Activated T-helper 2 cell treated with anti-CD3 and anti-CD28 coated beads, Interferon-gamma antibody, Interleukin-2, Interleukin-4, amounts not matched to agents 10 μg/mL and 5 μg/mL and 100 μg/mL, durations not matched to agents 14 hours and 24 hours and 36 hours (primary cell): ENCODE data around the gene LSP1. TPM values are rescaled to one million over a fixed set of nuclear protein-coding genes. Genes with fewer than 3 reads are reported as not detected.

Source experiments
- DNase-seq: peaks from one replicate; pipeline ENCODE4 v3.0.0; 2021; ENCODE audit warnings: low spot score
- H3K27ac Mint-ChIP-seq: one replicate; pipeline ENCODE4 v1.8.0; 2021; ENCODE audit warnings: mixed read lengths
- H3K27me3 Mint-ChIP-seq: one replicate; pipeline ENCODE4 v1.8.0; 2021; ENCODE audit warnings: low read depth, mixed read lengths
- H3K36me3 Mint-ChIP-seq: one replicate; pipeline ENCODE4 v1.8.0; 2021; ENCODE audit warnings: low read depth, mixed read lengths
- H3K4me1 Mint-ChIP-seq: one replicate; pipeline ENCODE4 v1.8.0; 2021; ENCODE audit warnings: low read depth, mixed read lengths
- H3K4me3 Mint-ChIP-seq: one replicate; pipeline ENCODE4 v1.8.0; 2021; ENCODE audit warnings: low read depth, mild to moderate bottlenecking, moderate library complexity, mixed read lengths
- H3K9me3 Mint-ChIP-seq: one replicate; pipeline ENCODE4 v1.8.0; 2021; ENCODE audit warnings: mixed read lengths
- intact Hi-C: fragments of 100-400 bp; cut with micrococcal nuclease; formaldehyde crosslinking; loops from one replicate; pipeline ENCODE4 v1.15.1; 2023
- total RNA-seq: library from RNA; stranded (reverse); gene quantifications from 2 replicates; pipeline ENCODE4 v1.2.3, GENCODE V29; 2022

LSP1 gene
- total RNA-seq, 1 donor from 2014 or later, result 449 TPM

GRCh38 chr11:1916986-1917522 lies 64.2 kb downstream of the LSP1 start:
- Mint-ChIP-seq H3K4me3 (no peak overlapping the region), H3K4me1 (peaks cover 5% of the 10 kb centered on the region), H3K36me3 (peaks cover 3% of the 10 kb centered on the region), H3K27me3 (no peaks in the 10 kb centered on the region), H3K9me3 (no peaks in the 10 kb centered on the region), H3K27ac (no peak overlapping the region)
- no peak for DNase-seq
- intact Hi-C loops, result loop anchor here (5.0 kb wide), 1 partner anchor 35 kb away; no protein-coding TSS in a partner anchor

- no peaks in the 10 kb centered on the region for H3K9me3 Mint-ChIP-seq
- no peaks in the 10 kb centered on the region for H3K27me3 Mint-ChIP-seq
- peaks cover 3% of the 10 kb centered on the region for H3K36me3 Mint-ChIP-seq
- no peak for DNase-seq
- H3K27ac Mint-ChIP-seq, result no peak overlapping the region
- peaks cover 6% of the 10 kb centered on the region for H3K4me1 Mint-ChIP-seq
- no peak overlapping the region for H3K4me3 Mint-ChIP-seq
- intact Hi-C loops, result loop anchor here (2.0 to 5.0 kb wide), 2 partner anchors 35 to 81 kb away; no protein-coding TSS in a partner anchor
Observed at GRCh38 chr11:1917523-1918435, 64.9 kb downstream of the LSP1 start.

GRCh38 chr11:1918436-1919315 lies 65.8 kb downstream of the LSP1 start:
- H3K4me3 Mint-ChIP-seq, result no peak overlapping the region
- no peak overlapping the region for H3K27ac Mint-ChIP-seq
- no peak for DNase-seq
- intact Hi-C loops, result loop anchor here (2.0 to 5.0 kb wide), 2 partner anchors 36 to 82 kb away; no protein-coding TSS in a partner anchor
- H3K4me1 Mint-ChIP-seq, result peaks cover 7% of the 10 kb centered on the region
- H3K9me3 Mint-ChIP-seq, result no peaks in the 10 kb centered on the region
- peaks cover 3% of the 10 kb centered on the region for H3K36me3 Mint-ChIP-seq
- no peaks in the 10 kb centered on the region for H3K27me3 Mint-ChIP-seq

- Mint-ChIP-seq H3K27ac (no peak within 1 kb of the TSS), H3K27me3 (no peaks in the 10 kb centered on the region), H3K9me3 (no peaks in the 10 kb centered on the region), H3K4me1 (peaks cover 7% of the 10 kb centered on the region), H3K4me3 (no peak within 1 kb of the TSS), H3K36me3 (peaks cover 3% of the 10 kb centered on the region)
- no peak for DNase-seq
- intact Hi-C loops, result loop anchor here (2.0 to 5.0 kb wide), 2 partner anchors 37 to 83 kb away; no protein-coding TSS in a partner anchor
Observed at GRCh38 chr11:1919391-1920127, 66.7 kb downstream of the LSP1 start, which contains the start of gene TNNT3. TNNT3 (plus strand) TSS chr11:1919703; CDS start chr11:1922875, 3,172 bp downstream.

GRCh38 chr11:1920128-1920908 lies 67.4 kb downstream of the LSP1 start:
- H3K4me1 Mint-ChIP-seq, result peaks cover 7% of the 10 kb centered on the region
- no peak overlapping the region for H3K27ac Mint-ChIP-seq
- no peak for DNase-seq
- H3K4me3 Mint-ChIP-seq, result no peak overlapping the region
- peaks cover 3% of the 10 kb centered on the region for H3K36me3 Mint-ChIP-seq
- intact Hi-C loops, result no loop called here
- no peaks in the 10 kb centered on the region for H3K9me3 Mint-ChIP-seq
- no peaks in the 10 kb centered on the region for H3K27me3 Mint-ChIP-seq

- no peaks in the 10 kb centered on the region for H3K36me3 Mint-ChIP-seq
- no peak overlapping the region for H3K4me3 Mint-ChIP-seq
- intact Hi-C loops, result no loop called here
- no peak overlapping the region for H3K27ac Mint-ChIP-seq
- H3K27me3 Mint-ChIP-seq, result no peaks in the 10 kb centered on the region
- H3K4me1 Mint-ChIP-seq, result peaks cover 3% of the 10 kb centered on the region
- no peaks in the 10 kb centered on the region for H3K9me3 Mint-ChIP-seq
- no peak for DNase-seq
Observed at GRCh38 chr11:1920909-1921573, 68.2 kb downstream of the LSP1 start.

GRCh38 chr11:1921574-1922141 lies 68.8 kb downstream of the LSP1 start:
- Mint-ChIP-seq H3K27ac (no peak overlapping the region), H3K4me1 (peaks cover 3% of the 10 kb centered on the region), H3K9me3 (no peaks in the 10 kb centered on the region), H3K27me3 (no peaks in the 10 kb centered on the region), H3K36me3 (no peaks in the 10 kb centered on the region), H3K4me3 (no peak overlapping the region)
- intact Hi-C loops, result no loop called here
- DNase-seq, result no peak

GRCh38 chr11:1922481-1923081 lies 69.7 kb downstream of the LSP1 start:
- Mint-ChIP-seq H3K27me3 (no peaks in the 10 kb centered on the region), H3K4me1 (peaks cover 3% of the 10 kb centered on the region), H3K4me3 (no peak overlapping the region), H3K36me3 (no peaks in the 10 kb centered on the region), H3K9me3 (no peaks in the 10 kb centered on the region), H3K27ac (no peak overlapping the region)
- intact Hi-C loops, result no loop called here
- no peak for DNase-seq

- Mint-ChIP-seq H3K27me3 (no peaks in the 10 kb centered on the region), H3K9me3 (no peaks in the 10 kb centered on the region), H3K4me1 (peaks cover 3% of the 10 kb centered on the region), H3K36me3 (no peaks in the 10 kb centered on the region), H3K4me3 (no peak overlapping the region), H3K27ac (no peak overlapping the region)
- intact Hi-C loops, result no loop called here
- no peak for DNase-seq
Observed at GRCh38 chr11:1923201-1923956, 70.5 kb downstream of the LSP1 start.

- Mint-ChIP-seq H3K9me3 (no peaks in the 10 kb centered on the region), H3K27me3 (no peaks in the 10 kb centered on the region), H3K4me1 (peaks cover 3% of the 10 kb centered on the region), H3K4me3 (no peak overlapping the region), H3K36me3 (no peaks in the 10 kb centered on the region), H3K27ac (no peak overlapping the region)
- intact Hi-C loops, result no loop called here
- no peak for DNase-seq
Observed at GRCh38 chr11:1924181-1924580, 71.3 kb downstream of the LSP1 start.
